HepG2 (cell line): ENCODE data around the gene ZFP36. TPM values are rescaled to one million over a fixed set of nuclear protein-coding genes. Genes with fewer than 3 reads are reported as not detected.

Experiments
- AHR ChIP-seq: IDR thresholded peaks from 2 replicates; pipeline ENCODE4 v1.6.1; 2018; ENCODE audit warnings: missing genetic modification reagents, missing compliant biosample characterization
- CAMTA2 ChIP-seq: sonication (generic); formaldehyde crosslinking; IDR thresholded peaks from 2 replicates; pipeline ENCODE4 v1.4.0; 2020; ENCODE audit warnings: mild to moderate bottlenecking, missing genetic modification reagents, borderline replicate concordance
- DNMT3B ChIP-seq: conservative IDR thresholded peaks from 2 replicates; pipeline ENCODE4 v1.6.1; 2016; ENCODE audit warnings: missing biosample characterization, control low read depth
- E2F2 ChIP-seq: sonication (generic); formaldehyde crosslinking; IDR thresholded peaks from 2 replicates; pipeline ENCODE4 v1.4.0; 2020; ENCODE audit warnings: missing genetic modification reagents, borderline replicate concordance
- GATA4 ChIP-seq: sonication (generic); IDR thresholded peaks from 2 replicates; pipeline ENCODE4 v1.6.1; 2016; ENCODE audit warnings: antibody characterized with exemption, low read depth, borderline replicate concordance
- HNF1A ChIP-seq, 2 experiments: sonication (generic) in 1 of 2; formaldehyde crosslinking in 1 of 2; IDR thresholded peaks; 2 replicates each; pipeline versions ENCODE4 v1.4.0 to v1.6.1; 2016 to 2020; ENCODE audit warnings: borderline replicate concordance in 1 of 2, low read depth in 1 of 2, mild to moderate bottlenecking in 1 of 2, missing genetic modification reagents in 1 of 2
- HOMEZ ChIP-seq: IDR thresholded peaks from 2 replicates; pipeline ENCODE4 v1.6.1; 2016; ENCODE audit warnings: low read depth
- HOXA9 ChIP-seq: sonication (generic); formaldehyde crosslinking; IDR thresholded peaks from 2 replicates; pipeline ENCODE4 v1.8.1; 2022; ENCODE audit warnings: missing genetic modification reagents, mild to moderate bottlenecking, moderate library complexity, borderline replicate concordance
- KLF16 ChIP-seq, 2 experiments: sonication (generic) in 1 of 2; formaldehyde crosslinking in 1 of 2; IDR thresholded peaks; 2 replicates each; pipeline versions ENCODE4 v1.6.1 to v1.8.0; 2016 to 2023; ENCODE audit warnings: missing genetic modification reagents in 2 of 2, missing compliant biosample characterization in 1 of 2
- NFATC3 ChIP-seq: sonication (generic); formaldehyde crosslinking; IDR thresholded peaks from 2 replicates; pipeline ENCODE4 v1.5.1; 2020; ENCODE audit warnings: mild to moderate bottlenecking, missing genetic modification reagents
- PHF21A ChIP-seq: sonication (generic); formaldehyde crosslinking; IDR thresholded peaks from 2 replicates; pipeline ENCODE4 v1.5.0; 2020; ENCODE audit warnings: mild to moderate bottlenecking, missing genetic modification reagents
- POLR2A ChIP-seq, 2 experiments: IDR thresholded peaks; 2 replicates each; pipeline ENCODE4 v1.6.1; 2011; ENCODE audit warnings: low read depth in 2 of 2, low read length in 2 of 2, mild to moderate bottlenecking in 1 of 2, moderate library complexity in 1 of 2; ENCODE audit not compliant: insufficient read depth in 1 of 2
- PTBP1 ChIP-seq: fragments of 200-400 bp; formaldehyde crosslinking; IDR thresholded peaks from 2 replicates; pipeline ENCODE4 v1.6.1; 2018; ENCODE audit warnings: low read length, low read depth; ENCODE audit not compliant: poor library complexity, severe bottlenecking
- RCOR2 ChIP-seq: IDR thresholded peaks from 2 replicates; pipeline ENCODE4 v1.6.1; 2016; ENCODE audit warnings: missing biosample characterization, missing genetic modification reagents
- TRIM24 ChIP-seq: sonication (generic); formaldehyde crosslinking; IDR thresholded peaks from 2 replicates; pipeline ENCODE4 v1.8.0; 2022; ENCODE audit warnings: mild to moderate bottlenecking, missing genetic modification reagents
- YEATS2 ChIP-seq: sonication (generic); formaldehyde crosslinking; IDR thresholded peaks from 2 replicates; pipeline ENCODE4 v1.4.0; 2020; ENCODE audit warnings: missing genetic modification reagents, borderline replicate concordance
- ZFP36L1 ChIP-seq: sonication (generic); formaldehyde crosslinking; IDR thresholded peaks from 2 replicates; pipeline ENCODE4 v1.8.0; 2022; ENCODE audit warnings: mild to moderate bottlenecking, missing genetic modification reagents, moderate library complexity
- ZNF24 ChIP-seq: fragments of 450-650 bp; IDR thresholded peaks from 2 replicates; pipeline ENCODE4 v1.6.1; 2017; ENCODE audit warnings: antibody characterized with exemption, mild to moderate bottlenecking
- ZNF576 ChIP-seq: sonication (generic); formaldehyde crosslinking; IDR thresholded peaks from 2 replicates; pipeline ENCODE4 v1.4.0; 2020; ENCODE audit warnings: mild to moderate bottlenecking, missing genetic modification reagents
- ZZZ3 ChIP-seq: sonication (generic); formaldehyde crosslinking; IDR thresholded peaks from 2 replicates; pipeline ENCODE4 v1.4.0; 2020; ENCODE audit warnings: missing genetic modification reagents, mild to moderate bottlenecking, borderline replicate concordance
- polyA plus RNA-seq, 8 experiments: library from polyadenylated mRNA; depleted of rRNA in 3 of 8; stranded (reverse) in 7 of 8; unstranded in 1 of 8; fragments of >200 nt; fragmentation: Illumina TruSeq in 4 of 8; extraction: Trizol in 4 of 8; gene quantifications; 2 replicates each; pipeline versions ENCODE4 v1.2.1 to v1.2.3, GENCODE V29; 2011 to 2016; ENCODE audit warnings: low read depth in 4 of 8, missing spikeins in 1 of 8, mixed read lengths in 1 of 8; ENCODE audit not compliant: insufficient read depth in 1 of 8
- total RNA-seq, 5 experiments: library from RNA; depleted of rRNA; stranded (reverse); fragments of >200 nt; fragmentation: Illumina TruSeq; extraction: Trizol; gene quantifications; 2 replicates each; pipeline ENCODE4 v1.2.3, GENCODE V29; 2016; ENCODE audit warnings: low read depth in 1 of 5
- TF ChIP-seq, protein P1 (sequence below): sonication (generic); formaldehyde crosslinking; IDR thresholded peaks from 2 replicates; pipeline ENCODE4 v1.8.0; 2022; ENCODE audit warnings: low read depth, missing genetic modification reagents

Gene ZFP36
- total and polyA plus RNA-seq, 2 of the 13 experiments (the other 11 are each of a cell fraction or from before 2014, with no cell fraction given), result 1.4 to 1.7 TPM

DNA sequence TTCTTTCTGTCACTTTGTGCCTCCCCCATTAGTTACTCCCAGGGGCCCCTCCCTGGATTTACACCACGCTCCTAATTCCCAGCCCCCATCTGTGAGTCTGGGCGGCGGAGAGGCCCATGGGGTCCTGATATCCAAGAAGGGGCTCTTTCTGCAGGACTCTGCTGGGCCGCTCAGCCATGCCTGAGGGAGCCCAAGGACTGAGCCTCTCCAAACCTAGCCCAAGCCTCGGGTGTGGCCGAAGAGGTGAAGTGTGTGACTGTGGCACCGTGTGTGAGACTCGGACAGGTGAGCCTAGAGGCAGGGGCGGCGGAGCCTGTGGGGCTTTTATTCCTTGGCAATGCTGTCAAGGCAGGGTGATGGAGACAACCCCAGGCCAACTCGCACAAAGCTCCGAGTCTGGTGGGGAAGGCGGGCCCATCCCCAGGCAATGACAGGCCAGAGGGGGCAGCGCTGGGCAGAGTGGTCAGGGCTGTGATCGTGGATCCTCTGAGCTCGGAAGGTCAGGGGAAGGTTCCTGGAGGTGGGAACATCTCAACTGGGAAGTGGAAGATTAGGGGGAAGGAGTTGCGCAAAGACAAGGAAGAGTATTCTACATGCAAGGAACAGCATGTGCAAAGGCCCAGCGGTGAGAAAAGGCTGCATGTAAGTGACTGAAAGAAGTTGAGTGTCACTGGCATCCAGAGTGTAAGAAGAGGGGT, 7.4 kb downstream of the ZFP36 start (continued):
- TF ChIP-seq HNF1A (IDR thresholded peaks at IDR 0.05; ENCODE audit: low read depth), result no peak
- TF ChIP-seq HNF1A (CRISPR knock-in tag; IDR thresholded peaks at IDR 0.05; ENCODE audit: borderline replicate concordance), result no peak
- no peak for TF ChIP-seq CAMTA2 (CRISPR knock-in tag)
- no peak; the same call in 1 of the 2 replicates for TF ChIP-seq AHR (CRISPR knock-in tag)
- TF ChIP-seq GATA4, result no peak
- TF ChIP-seq PHF21A, result no peak
- no peak for TF ChIP-seq POLR2A (IDR thresholded peaks at IDR 0.05; ENCODE audit: insufficient read depth in 1 of 2, low read depth in 2 of 2, low read length in 2 of 2)
- no peak for TF ChIP-seq ZNF576 (CRISPR knock-in tag)
- no peak for TF ChIP-seq DNMT3B
- TF ChIP-seq YEATS2 (CRISPR knock-in tag), result no peak
- no peak for TF ChIP-seq E2F2
- no peak for TF ChIP-seq PTBP1
- TF ChIP-seq ZZZ3 (CRISPR knock-in tag), result no peak
- TF ChIP-seq NFATC3, result no peak
- no peak for TF ChIP-seq KLF16 (CRISPR knock-in tag; IDR thresholded peaks at IDR 0.05)
- TF ChIP-seq TRIM24 (CRISPR knock-in tag), result no peak
- TF ChIP-seq ZNF24, result no peak
- TF ChIP-seq HOMEZ, result no peak
- TF ChIP-seq RCOR2 (CRISPR knock-in tag), result no peak
- no peak for TF ChIP-seq HOXA9 (CRISPR knock-in tag)
- no peak for TF ChIP-seq ZFP36L1 (CRISPR knock-in tag)
- TF ChIP-seq, protein P1, sequence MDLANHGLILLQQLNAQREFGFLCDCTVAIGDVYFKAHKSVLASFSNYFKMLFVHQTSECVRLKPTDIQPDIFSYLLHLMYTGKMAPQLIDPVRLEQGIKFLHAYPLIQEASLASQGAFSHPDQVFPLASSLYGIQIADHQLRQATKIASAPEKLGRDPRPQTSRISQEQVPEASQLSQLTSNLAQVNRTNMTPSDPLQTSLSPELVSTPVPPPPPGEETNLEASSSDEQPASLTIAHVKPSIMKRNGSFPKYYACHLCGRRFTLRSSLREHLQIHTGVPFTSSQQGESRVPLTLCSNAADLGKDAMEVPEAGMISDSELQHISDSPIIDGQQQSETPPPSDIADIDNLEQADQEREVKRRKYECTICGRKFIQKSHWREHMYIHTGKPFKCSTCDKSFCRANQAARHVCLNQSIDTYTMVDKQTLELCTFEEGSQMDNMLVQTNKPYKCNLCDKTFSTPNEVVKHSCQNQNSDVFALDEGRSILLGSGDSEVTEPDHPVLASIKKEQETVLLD (CRISPR knock-in tag), result no peak
